HEK293T (cell line): ENCODE measurements around the gene GABRA1.

Experiments
- CTCF ChIA-PET: fragments of 350-600 bp; formaldehyde crosslinking; extraction: SDS; loops from one replicate; lab custom pipeline; 2021; ENCODE audit warnings: antibody characterized with exemption, inconsistent platforms; lab: Yijun Ruan, JAX
- POLR2A ChIA-PET: fragments of 350-600 bp; formaldehyde crosslinking; extraction: SDS; loops from one replicate; lab custom pipeline; 2020; ENCODE audit warnings: antibody characterized with exemption, inconsistent platforms; lab: Yijun Ruan, JAX
- DNase-seq: peaks from one replicate; pipeline ENCODE4 v3.0.0; 2012; ENCODE audit warnings: mixed read lengths; ENCODE audit errors: extremely low spot score
- ARNT ChIP-seq: fragments of 450-650 bp; IDR thresholded peaks from 2 replicates; pipeline ENCODE4 v1.6.1; 2017; ENCODE audit warnings: mild to moderate bottlenecking
- BHLHE40 ChIP-seq: fragments of 450-650 bp; IDR thresholded peaks from 2 replicates; pipeline ENCODE4 v1.6.1; 2016; ENCODE audit warnings: mild to moderate bottlenecking, moderate library complexity, borderline replicate concordance
- CTBP1 ChIP-seq: fragments of 450-650 bp; IDR thresholded peaks from 2 replicates; pipeline ENCODE4 v1.6.1; 2016; ENCODE audit warnings: borderline replicate concordance
- ELF4 ChIP-seq: fragments of 450-650 bp; IDR thresholded peaks from 2 replicates; pipeline ENCODE4 v1.6.1; 2017; ENCODE audit warnings: antibody characterized with exemption
- FOXA1 ChIP-seq: fragments of 450-650 bp; IDR thresholded peaks from 2 replicates; pipeline ENCODE4 v1.6.1; 2016; ENCODE audit warnings: mild to moderate bottlenecking
- FOXK2 ChIP-seq: fragments of 450-650 bp; IDR thresholded peaks from 2 replicates; pipeline ENCODE4 v1.6.1; 2016; ENCODE audit warnings: mild to moderate bottlenecking
- FOXM1 ChIP-seq: fragments of 450-650 bp; IDR thresholded peaks from 2 replicates; pipeline ENCODE4 v1.6.1; 2017; ENCODE audit warnings: mild to moderate bottlenecking, borderline replicate concordance
- HDGF ChIP-seq: fragments of 450-650 bp; IDR thresholded peaks from 2 replicates; pipeline ENCODE4 v1.6.1; 2017; ENCODE audit warnings: antibody characterized with exemption, borderline replicate concordance
- L3MBTL2 ChIP-seq: fragments of 450-650 bp; conservative IDR thresholded peaks from 2 replicates; pipeline ENCODE4 v1.6.1; 2016; ENCODE audit warnings: mild to moderate bottlenecking
- LEF1 ChIP-seq: fragments of 450-650 bp; IDR thresholded peaks from 2 replicates; pipeline ENCODE4 v1.6.1; 2017; ENCODE audit warnings: mild to moderate bottlenecking, borderline replicate concordance
- NFRKB ChIP-seq: fragments of 450-650 bp; IDR thresholded peaks from 2 replicates; pipeline ENCODE4 v1.6.1; 2016; ENCODE audit warnings: mild to moderate bottlenecking, moderate library complexity
- SP1 ChIP-seq: fragments of 450-650 bp; IDR thresholded peaks from 2 replicates; pipeline ENCODE4 v1.6.1; 2017
- SUZ12 ChIP-seq: fragments of 450-650 bp; IDR thresholded peaks from 2 replicates; pipeline ENCODE4 v1.6.1; 2016; ENCODE audit warnings: mild to moderate bottlenecking
- TARDBP ChIP-seq: fragments of 450-650 bp; IDR thresholded peaks from 2 replicates; pipeline ENCODE4 v1.6.1; 2016
- ZNF384 ChIP-seq: fragments of 450-650 bp; IDR thresholded peaks from 2 replicates; pipeline ENCODE4 v1.6.1; 2016
- TF ChIP-seq, protein P1 (sequence below): fragments of 450-650 bp; IDR thresholded peaks from 2 replicates; pipeline ENCODE4 v1.6.1; 2016

GABRA1 gene

GRCh38 chr5:161847941-161848391 lies at the start of gene GABRA1:
Gene GABRA1 (plus strand): TSS chr5:161848120. CDS start chr5:161850811, 2,691 bp downstream.
- DNase-seq, result no peak
- TF ChIP-seq NFRKB, result no peak
- no peak for TF ChIP-seq LEF1
- no peak for TF ChIP-seq ZNF384
- TF ChIP-seq FOXM1, result no peak
- TF ChIP-seq BHLHE40, result no peak
- TF ChIP-seq ARNT, result no peak
- no peak for TF ChIP-seq L3MBTL2
- TF ChIP-seq FOXK2, result no peak
- TF ChIP-seq HDGF, result no peak
- TF ChIP-seq FOXA1, result no peak
- TF ChIP-seq, protein P1, sequence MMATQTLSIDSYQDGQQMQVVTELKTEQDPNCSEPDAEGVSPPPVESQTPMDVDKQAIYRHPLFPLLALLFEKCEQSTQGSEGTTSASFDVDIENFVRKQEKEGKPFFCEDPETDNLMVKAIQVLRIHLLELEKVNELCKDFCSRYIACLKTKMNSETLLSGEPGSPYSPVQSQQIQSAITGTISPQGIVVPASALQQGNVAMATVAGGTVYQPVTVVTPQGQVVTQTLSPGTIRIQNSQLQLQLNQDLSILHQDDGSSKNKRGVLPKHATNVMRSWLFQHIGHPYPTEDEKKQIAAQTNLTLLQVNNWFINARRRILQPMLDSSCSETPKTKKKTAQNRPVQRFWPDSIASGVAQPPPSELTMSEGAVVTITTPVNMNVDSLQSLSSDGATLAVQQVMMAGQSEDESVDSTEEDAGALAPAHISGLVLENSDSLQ, result no peak
- TF ChIP-seq ELF4, result no peak
- no peak for TF ChIP-seq SP1
- TF ChIP-seq SUZ12, result no peak
- TF ChIP-seq TARDBP, result no peak
- TF ChIP-seq CTBP1, result no peak
- ChIA-PET CTCF (interaction anchor here (1.3 kb wide), 1 partner anchor 15 kb away, joined by 3 read pairs; no protein-coding TSS in a partner anchor), POLR2A (no interaction called here)

DNA sequence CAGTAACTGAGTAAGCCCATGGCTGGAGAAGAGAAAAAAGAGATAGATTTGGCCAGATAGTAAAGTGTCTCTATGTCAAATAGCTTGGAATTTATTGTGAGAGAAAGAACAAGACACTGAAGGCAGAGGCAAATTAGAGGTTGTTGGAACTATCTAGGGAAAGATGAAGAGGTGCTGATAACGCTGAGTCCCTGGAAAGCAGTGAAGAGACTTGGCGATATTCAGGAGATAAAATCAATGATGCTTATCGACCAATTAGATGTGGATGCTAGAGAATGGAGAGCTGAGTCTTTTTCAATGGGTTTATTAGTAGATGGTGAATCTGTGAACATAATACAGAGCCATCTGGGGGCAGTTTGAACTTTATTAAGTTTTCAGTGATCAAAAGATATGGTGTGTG lies 48.6 kb upstream of the GABRA1 start:
- CTCF ChIA-PET, result no interaction called here
- no peak for DNase-seq
- TF ChIP-seq TARDBP (no peak), FOXK2 (no peak), SUZ12 (no peak), ZNF384 (no peak), FOXA1 (no peak), FOXM1 (no peak), ARNT (no peak), L3MBTL2 (no peak), ELF4 (no peak), SP1 (no peak), HDGF (no peak), CTBP1 (no peak), NFRKB (no peak), LEF1 (no peak), BHLHE40 (no peak)
- TF ChIP-seq, protein P1, result no peak
- POLR2A ChIA-PET, result no interaction called here

GRCh38 chr5:161804263-161804662 lies 43.7 kb upstream of the GABRA1 start:
- DNase-seq, result no peak
- TF ChIP-seq FOXM1, result no peak
- no peak for TF ChIP-seq BHLHE40
- TF ChIP-seq ARNT, result no peak
- TF ChIP-seq NFRKB, result no peak
- no peak for TF ChIP-seq FOXA1
- no peak for TF ChIP-seq TARDBP
- TF ChIP-seq SP1, result no peak
- TF ChIP-seq SUZ12, result no peak
- TF ChIP-seq LEF1, result no peak
- TF ChIP-seq CTBP1, result no peak
- TF ChIP-seq HDGF, result no peak
- TF ChIP-seq, protein P1, result no peak
- no peak for TF ChIP-seq FOXK2
- no peak for TF ChIP-seq L3MBTL2
- TF ChIP-seq ZNF384, result no peak
- TF ChIP-seq ELF4, result no peak
- ChIA-PET POLR2A (no interaction called here), CTCF (no interaction called here)

GRCh38 chr5:161846746-161847145 lies 1.2 kb upstream of the GABRA1 start:
- ChIA-PET CTCF (no interaction called here), POLR2A (no interaction called here)
- DNase-seq, result no peak
- TF ChIP-seq L3MBTL2 (no peak), LEF1 (no peak), FOXM1 (no peak), TARDBP (no peak), BHLHE40 (no peak), FOXA1 (no peak), ARNT (no peak), HDGF (no peak), ELF4 (no peak), FOXK2 (no peak), NFRKB (no peak), ZNF384 (no peak)
- TF ChIP-seq, protein P1, result no peak

GRCh38 chr5:161847447-161847846 lies 473 bp upstream of the GABRA1 start:
- POLR2A ChIA-PET, result no interaction called here
- CTCF ChIA-PET, result interaction anchor here (1.3 kb wide), 1 partner anchor 15 kb away, joined by 3 read pairs; no protein-coding TSS in a partner anchor
- no peak for DNase-seq
- TF ChIP-seq CTBP1 (no peak), SUZ12 (no peak), SP1 (no peak), FOXM1 (no peak), LEF1 (no peak), BHLHE40 (no peak), FOXA1 (no peak), ARNT (no peak), TARDBP (no peak), ELF4 (no peak), L3MBTL2 (no peak), NFRKB (no peak), HDGF (no peak), ZNF384 (no peak)
